ENCODE results near the gene GPR75. TPM values are rescaled to one million over a fixed set of nuclear protein-coding genes. Genes with fewer than 3 reads are reported as not detected.

The GPR75 gene
- total RNA-seq, 2 experiments from 2014 or later = 2.8 to 3.0 TPM

DNA sequence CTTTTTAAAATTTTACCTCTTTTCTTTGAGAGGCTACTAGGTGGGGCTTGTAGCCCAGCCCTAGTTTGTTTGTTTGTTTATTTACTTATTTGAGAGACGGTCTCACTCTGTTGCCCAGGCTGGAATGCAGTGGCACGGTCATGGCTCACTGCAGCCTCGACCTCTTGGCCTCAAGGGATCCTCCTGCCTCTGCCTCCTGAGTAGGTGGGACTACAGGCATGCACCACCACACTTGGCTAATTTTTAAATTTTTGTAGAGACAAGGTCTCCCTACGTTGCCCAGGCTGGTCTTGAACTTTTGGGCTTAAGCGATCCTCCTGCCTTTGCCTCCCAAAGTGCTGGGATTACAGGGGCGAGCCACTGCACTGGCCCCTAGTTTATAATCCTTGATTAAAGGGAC, 38.0 kb downstream of the GPR75 start:
- ChIA-PET POLR2A (interaction anchor here (0.6 kb wide), 1 partner anchor 161 kb away, joined by 3 read pairs; no protein-coding TSS in a partner anchor), CTCF (no interaction called here)
- ATAC-seq = no peak
- Mint-ChIP-seq H3K27me3 (ENCODE audit: low read depth) (no peaks in the 10 kb centered on the region), H3K4me1 (ENCODE audit: low read depth) (no peaks in the 10 kb centered on the region), H3K27ac (no peak overlapping the region), H3K9me3 (ENCODE audit: insufficient read depth) (no peaks in the 10 kb centered on the region), H3K4me3 (no peak overlapping the region), H3K36me3 (ENCODE audit: low read depth) (peaks cover 6% of the 10 kb centered on the region)
- DNase-seq = no peak

DNA sequence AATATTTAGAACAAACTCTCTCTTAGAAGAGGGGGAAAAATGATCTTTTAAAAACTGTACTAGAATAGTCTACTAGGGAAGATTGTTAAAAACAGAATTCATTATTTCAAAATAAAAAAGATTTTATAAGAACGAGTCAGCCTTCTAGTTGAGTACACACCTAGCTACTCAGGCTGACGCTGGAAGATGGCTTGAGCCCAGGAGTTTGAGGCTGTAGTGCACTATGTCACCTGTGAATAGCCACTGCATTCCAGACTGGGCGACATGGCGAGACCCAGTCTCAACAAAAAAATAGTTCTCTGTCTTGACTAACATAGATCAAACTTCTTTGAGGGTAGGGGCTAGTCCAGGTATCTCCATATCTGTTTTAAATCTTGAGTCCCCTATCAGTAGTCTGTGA, 39.1 kb downstream of the GPR75 start:
- ChIA-PET POLR2A (no interaction called here), CTCF (interaction anchor here (0.6 kb wide), 1 partner anchor 40 kb away, joined by 6 read pairs; no protein-coding TSS in a partner anchor)
- no peak for DNase-seq
- H3K9me3 Mint-ChIP-seq (ENCODE audit: insufficient read depth) = no peaks in the 10 kb centered on the region
- H3K36me3 Mint-ChIP-seq (ENCODE audit: low read depth) = peaks cover 11% of the 10 kb centered on the region
- no peak for ATAC-seq
- H3K27me3 Mint-ChIP-seq (ENCODE audit: low read depth) = no peaks in the 10 kb centered on the region
- H3K4me3 Mint-ChIP-seq = no peak overlapping the region
- H3K27ac Mint-ChIP-seq = no peak overlapping the region
- no peaks in the 10 kb centered on the region for H3K4me1 Mint-ChIP-seq (ENCODE audit: low read depth)

DNA sequence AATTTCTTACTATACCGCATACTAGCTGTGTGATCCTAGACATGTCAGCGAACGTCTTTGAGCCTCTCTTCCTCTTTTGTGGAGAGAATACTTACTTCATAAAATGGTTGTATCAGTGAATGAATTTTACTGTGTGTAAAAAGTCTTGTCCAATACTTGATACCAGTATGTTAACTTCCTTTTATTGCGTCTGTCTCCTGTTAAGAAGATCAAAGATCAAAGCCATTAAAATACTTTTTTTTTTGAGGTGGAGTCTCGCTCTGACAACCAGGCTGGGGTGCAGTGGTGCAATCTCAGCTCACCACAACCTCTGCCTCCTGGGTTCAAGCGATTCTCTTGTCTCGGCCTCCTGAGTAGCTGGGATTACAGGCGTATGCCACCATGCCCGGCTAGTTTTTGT, 39.7 kb downstream of the GPR75 start:
- ATAC-seq (no peak), DNase-seq (no peak)
- peaks cover 18% of the 10 kb centered on the region for H3K36me3 Mint-ChIP-seq (ENCODE audit: low read depth)
- ChIA-PET CTCF (no interaction called here), POLR2A (no interaction called here)
- no peak overlapping the region for H3K27ac Mint-ChIP-seq
- H3K4me3 Mint-ChIP-seq = no peak overlapping the region
- no peaks in the 10 kb centered on the region for H3K27me3 Mint-ChIP-seq (ENCODE audit: low read depth)
- no peaks in the 10 kb centered on the region for H3K9me3 Mint-ChIP-seq (ENCODE audit: insufficient read depth)
- H3K4me1 Mint-ChIP-seq (ENCODE audit: low read depth) = no peaks in the 10 kb centered on the region

DNA sequence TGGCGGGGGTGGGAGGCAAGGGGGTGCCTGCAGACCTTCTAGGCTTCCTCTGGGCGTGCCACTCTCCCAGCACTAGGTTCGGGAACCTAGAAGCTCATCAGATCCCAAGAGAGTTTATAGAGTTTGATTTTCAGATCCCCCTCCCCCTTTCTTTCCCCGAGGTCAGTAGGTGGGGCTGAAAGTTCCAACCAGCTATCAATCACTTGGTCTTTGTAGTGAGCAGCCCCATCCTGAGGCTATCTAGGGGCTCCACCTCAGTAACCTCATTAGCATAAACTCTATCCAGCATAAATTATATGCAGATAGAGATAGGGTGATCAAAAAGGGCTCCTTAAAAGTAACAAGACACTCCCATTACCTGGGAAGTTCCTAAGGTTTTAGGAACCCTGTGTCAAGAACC, 40.1 kb downstream of the GPR75 start:
- ChIA-PET POLR2A (no interaction called here), CTCF (no interaction called here)
- no peaks in the 10 kb centered on the region for H3K9me3 Mint-ChIP-seq (ENCODE audit: insufficient read depth)
- no peaks in the 10 kb centered on the region for H3K27me3 Mint-ChIP-seq (ENCODE audit: low read depth)
- no peak overlapping the region for H3K4me3 Mint-ChIP-seq
- H3K27ac Mint-ChIP-seq = no peak overlapping the region
- H3K4me1 Mint-ChIP-seq (ENCODE audit: low read depth) = no peaks in the 10 kb centered on the region
- peaks cover 18% of the 10 kb centered on the region for H3K36me3 Mint-ChIP-seq (ENCODE audit: low read depth)
- DNase-seq (no peak), ATAC-seq (no peak)

DNA sequence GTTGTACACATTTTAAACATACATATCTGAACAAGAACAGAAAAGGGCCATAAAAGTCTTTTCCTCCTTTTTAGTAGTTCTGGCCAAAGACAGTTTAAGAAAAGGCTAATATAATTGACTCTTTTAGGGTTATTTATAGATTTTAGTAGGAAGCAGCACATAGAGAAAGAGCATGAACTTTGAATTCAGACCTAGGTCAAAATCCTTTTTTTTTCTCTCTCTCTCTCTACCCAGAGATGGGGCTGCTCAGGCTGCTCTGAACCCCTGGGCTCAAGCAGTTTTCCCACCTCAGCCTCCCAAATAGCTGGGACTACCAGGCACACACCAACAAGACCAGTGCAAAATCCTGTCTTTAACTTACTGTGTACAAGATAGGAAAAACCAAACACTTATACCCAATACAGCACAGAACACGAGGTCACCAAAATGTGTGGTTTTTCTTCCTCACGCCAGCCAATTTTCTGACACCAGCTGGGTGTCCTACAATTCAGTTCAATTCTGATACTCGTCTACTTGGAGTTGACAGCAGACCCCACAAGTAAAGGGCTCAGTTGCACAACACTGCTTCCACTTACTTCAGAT, 40.8 kb downstream of the GPR75 start:
- ATAC-seq (no peak), DNase-seq (no peak)
- Mint-ChIP-seq H3K27me3 (ENCODE audit: low read depth) (no peaks in the 10 kb centered on the region), H3K9me3 (ENCODE audit: insufficient read depth) (no peaks in the 10 kb centered on the region), H3K4me1 (ENCODE audit: low read depth) (no peaks in the 10 kb centered on the region), H3K4me3 (no peak overlapping the region), H3K27ac (no peak overlapping the region), H3K36me3 (ENCODE audit: low read depth) (peaks cover 18% of the 10 kb centered on the region)
- ChIA-PET CTCF (no interaction called here), POLR2A (no interaction called here)

DNA sequence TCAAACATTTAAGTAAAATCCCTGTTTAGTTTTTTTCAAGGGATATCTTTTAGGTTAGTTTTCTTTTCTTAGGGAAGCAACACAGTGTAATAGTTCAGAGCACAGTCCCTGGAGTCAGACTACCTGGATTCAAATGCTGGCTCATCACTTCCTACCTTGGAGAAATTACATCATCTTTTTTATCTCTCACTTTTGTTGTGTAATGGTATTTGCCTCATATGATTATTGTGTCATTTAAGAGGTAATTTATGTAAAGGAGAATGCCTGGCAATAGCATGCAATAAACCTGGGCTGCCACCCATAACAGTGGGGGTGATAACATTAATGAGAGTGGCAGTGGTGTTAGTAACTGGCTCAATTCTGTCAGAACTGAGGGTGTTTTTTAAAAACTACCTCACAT, 46.6 kb downstream of the GPR75 start:
- no peak overlapping the region for H3K27ac Mint-ChIP-seq
- CTCF ChIA-PET = no interaction called here

DNA sequence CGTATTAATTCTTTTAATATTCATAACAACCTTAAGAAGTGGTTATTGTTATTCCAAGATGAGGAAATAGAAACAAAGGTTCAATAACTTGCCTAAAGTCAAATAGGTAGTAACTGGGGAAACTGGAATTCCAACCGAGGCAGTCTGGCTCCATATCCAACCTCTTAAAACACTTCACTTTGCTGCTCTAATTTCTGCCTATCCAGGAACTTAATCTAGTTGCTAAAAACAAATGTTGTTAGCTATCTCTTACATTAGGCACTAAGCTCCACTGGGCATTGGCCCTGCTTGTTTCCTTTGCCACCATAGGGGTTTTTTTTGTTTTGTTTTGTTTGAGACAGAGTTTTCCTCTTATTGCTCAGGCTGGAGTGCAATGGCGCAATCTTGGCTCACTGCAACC, 48.2 kb downstream of the GPR75 start:
- POLR2A ChIA-PET = no interaction called here
- H3K9me3 Mint-ChIP-seq (ENCODE audit: insufficient read depth) = no peaks in the 10 kb centered on the region
- H3K27ac Mint-ChIP-seq = no peak overlapping the region
- ATAC-seq (no peak), DNase-seq (no peak)
- no peaks in the 10 kb centered on the region for H3K27me3 Mint-ChIP-seq (ENCODE audit: low read depth)
- H3K4me3 Mint-ChIP-seq = no peak overlapping the region
- peaks cover 25% of the 10 kb centered on the region for H3K36me3 Mint-ChIP-seq (ENCODE audit: low read depth)
- H3K4me1 Mint-ChIP-seq (ENCODE audit: low read depth) = no peaks in the 10 kb centered on the region
- CTCF ChIA-PET = no interaction called here

More for the DNA sequence above, 46.6 kb downstream of the GPR75 start:
- H3K4me3 Mint-ChIP-seq = no peak overlapping the region
- H3K9me3 Mint-ChIP-seq (ENCODE audit: insufficient read depth) = no peaks in the 10 kb centered on the region
- H3K4me1 Mint-ChIP-seq (ENCODE audit: low read depth) = no peaks in the 10 kb centered on the region
- ATAC-seq (no peak), DNase-seq (no peak)
- H3K36me3 Mint-ChIP-seq (ENCODE audit: low read depth) = peaks cover 33% of the 10 kb centered on the region
- POLR2A ChIA-PET = interaction anchor here (0.6 kb wide), 1 partner anchor 303 kb away, joined by 3 read pairs; no protein-coding TSS in a partner anchor
- H3K27me3 Mint-ChIP-seq (ENCODE audit: low read depth) = no peaks in the 10 kb centered on the region

Small RNA genes lying within 50 kb of the gene (microRNA-seq; reads per million reads assigned to microRNA genes)
- gene MIR3682 = not detected

Other genes starting within 250 kb of the GPR75 start
- 10 to 100 TPM; 17.1 to 18.1 TPM for gene CHAC2, start 92.2 kb downstream of the GPR75 start, total RNA-seq
- gene ASB3, start 73.0 kb downstream of the GPR75 start, total RNA-seq = 10 to 100 TPM; 25.3 to 25.8 TPM
- gene ERLEC1, start 72.9 kb downstream of the GPR75 start, total RNA-seq = 10 to 100 TPM; 19.5 to 20.9 TPM
- gene PSME4, start 111.0 kb upstream of the GPR75 start, total RNA-seq = 10 to 100 TPM; 55.3 to 56.8 TPM

Measured in activated CD8-positive, alpha-beta T cell treated with anti-CD3 and anti-CD28 coated beads, Interleukin-2, amount 10 ng/mL, durations not matched to agents 7 days and 5 days (primary cell).